Loucy (cell line): ENCODE results near the gene CALHM6.

Experiments used
- H2AFZ ChIP-seq: fragments of 200-600 bp; sonication (generic); 2 replicates; pipeline ENCODE4 v1.6.0; 2016; ENCODE audit warnings: antibody characterized with exemption, mild to moderate bottlenecking, low read length, moderate library complexity
- H3F3A ChIP-seq: fragments of 200-600 bp; 2 replicates; pipeline ENCODE4 v1.6.0; 2016; ENCODE audit warnings: antibody characterized with exemption, low read depth, mild to moderate bottlenecking
- H3K27me3 ChIP-seq: fragments of 200-600 bp; sonication (generic); 2 replicates; pipeline ENCODE4 v1.6.1; 2014; ENCODE audit warnings: low read length, mild to moderate bottlenecking; ENCODE audit not compliant: insufficient read depth, poor library complexity, severe bottlenecking
- H3K36me3 ChIP-seq: fragments of 200-600 bp; sonication (generic); 2 replicates; pipeline ENCODE4 v1.6.1; 2016; ENCODE audit warnings: low read length; ENCODE audit not compliant: insufficient read depth
- H3K4me1 ChIP-seq: fragments of 200-600 bp; sonication (generic); 2 replicates; pipeline ENCODE4 v1.5.1; 2014; ENCODE audit warnings: low read length, mild to moderate bottlenecking; ENCODE audit not compliant: insufficient read depth, poor library complexity, severe bottlenecking
- H3K4me2 ChIP-seq: fragments of 200-600 bp; sonication (generic); 2 replicates; pipeline ENCODE4 v1.6.0; 2014; ENCODE audit warnings: antibody characterized with exemption, low read length, low read depth, mild to moderate bottlenecking; ENCODE audit not compliant: poor library complexity, severe bottlenecking
- H3K4me3 ChIP-seq: fragments of 200-600 bp; sonication (generic); 2 replicates; pipeline ENCODE4 v1.5.1; 2014; ENCODE audit warnings: low read length, mild to moderate bottlenecking, mixed read lengths; ENCODE audit not compliant: poor library complexity, severe bottlenecking
- H3K79me2 ChIP-seq: fragments of 200-600 bp; sonication (generic); 2 replicates; pipeline ENCODE4 v1.6.1; 2014; ENCODE audit warnings: low read length; ENCODE audit not compliant: insufficient read depth
- H3K9ac ChIP-seq: fragments of 200-600 bp; sonication (generic); 2 replicates; pipeline ENCODE4 v1.6.0; 2014; ENCODE audit warnings: mild to moderate bottlenecking, low read depth, low read length, moderate library complexity; ENCODE audit not compliant: poor library complexity, severe bottlenecking
- H3K9me2 ChIP-seq: fragments of 200-600 bp; sonication (generic); replicated peaks from 2 replicates; pipeline ENCODE4 v1.6.1; 2016; ENCODE audit warnings: low read depth, low read length, mixed read lengths
- H3K9me3 ChIP-seq: fragments of 200-600 bp; sonication (generic); 2 replicates; pipeline ENCODE4 v1.6.1; 2014; ENCODE audit warnings: mild to moderate bottlenecking, antibody characterized with exemption, low read length, low read depth; ENCODE audit not compliant: insufficient read depth
- H4K20me1 ChIP-seq: fragments of 200-600 bp; sonication (generic); 2 replicates; pipeline ENCODE4 v1.6.0; 2014; ENCODE audit warnings: antibody characterized with exemption, low read length, mild to moderate bottlenecking; ENCODE audit not compliant: insufficient read depth, poor library complexity, severe bottlenecking
- CTCF ChIP-seq: fragments of 200-600 bp; sonication (generic); conservative IDR thresholded peaks from 2 replicates; pipeline ENCODE4 v1.5.1; 2014; ENCODE audit warnings: mild to moderate bottlenecking, antibody characterized with exemption, low read length
- EZH2phosphoT487 ChIP-seq: fragments of 200-600 bp; IDR thresholded peaks from 2 replicates; pipeline ENCODE4 v1.6.1; 2018; ENCODE audit warnings: antibody characterized with exemption, mild to moderate bottlenecking, moderate library complexity, borderline replicate concordance

Gene CALHM6

GRCh38 chr6:116417661-116418060, 43.5 kb upstream of the CALHM6 start:
- Histone ChIP-seq H4K20me1 (no peaks in the 10 kb centered on the region), H3K79me2 (no peaks in the 10 kb centered on the region), H3K4me3 (no peak overlapping the region), H2AFZ (no peak overlapping the region), H3K9me3 (no peaks in the 10 kb centered on the region), H3K27me3 (no peaks in the 10 kb centered on the region), H3F3A (no peaks in the 10 kb centered on the region), H3K4me2 (no peak overlapping the region), H3K9ac (no peak overlapping the region), H3K36me3 (no peaks in the 10 kb centered on the region), H3K9me2 (no peaks in the 10 kb centered on the region), H3K4me1 (no peaks in the 10 kb centered on the region)
- TF ChIP-seq CTCF (no peak), EZH2phosphoT487 (no peak)

- Histone ChIP-seq H4K20me1 (no peaks in the 10 kb centered on the region), H3K9ac (no peak overlapping the region), H3K36me3 (no peaks in the 10 kb centered on the region), H3K4me1 (no peaks in the 10 kb centered on the region), H2AFZ (no peak overlapping the region), H3K79me2 (no peaks in the 10 kb centered on the region), H3K9me3 (no peaks in the 10 kb centered on the region), H3K4me2 (no peak overlapping the region), H3F3A (no peaks in the 10 kb centered on the region), H3K4me3 (no peak overlapping the region), H3K27me3 (no peaks in the 10 kb centered on the region), H3K9me2 (no peaks in the 10 kb centered on the region)
- TF ChIP-seq CTCF, result no peak
- TF ChIP-seq EZH2phosphoT487, result no peak
Measured at GRCh38 chr6:116419069-116419786, 41.9 kb upstream of the CALHM6 start.

GRCh38 chr6:116420341-116420740, 40.8 kb upstream of the CALHM6 start:
- Histone ChIP-seq H3K36me3 (no peaks in the 10 kb centered on the region), H3K27me3 (no peaks in the 10 kb centered on the region), H3K9ac (no peak overlapping the region), H3K4me2 (no peak overlapping the region), H4K20me1 (no peaks in the 10 kb centered on the region), H2AFZ (no peak overlapping the region), H3K79me2 (no peaks in the 10 kb centered on the region), H3K4me1 (no peaks in the 10 kb centered on the region), H3K9me3 (no peaks in the 10 kb centered on the region), H3F3A (no peaks in the 10 kb centered on the region), H3K9me2 (no peaks in the 10 kb centered on the region), H3K4me3 (no peak overlapping the region)
- TF ChIP-seq CTCF (no peak), EZH2phosphoT487 (no peak)
